Coronary artery (tissue), 2 donors: ENCODE data around the gene UMODL1.

Experiments used
- DNase-seq: peaks from one replicate; pipeline ENCODE4 v3.0.0-alpha.2; 2017; ENCODE audit warnings: low spot score
- H3K27ac ChIP-seq, 2 donors: fragments of 200-600 bp; sonication (generic); one replicate each; pipeline ENCODE4 v1.5.1; 2016 to 2019
- H3K4me3 ChIP-seq: fragments of 200-600 bp; sonication (generic); 2 replicates; pipeline ENCODE4 v1.5.1; 2016; ENCODE audit warnings: mild to moderate bottlenecking, moderate library complexity
- CTCF ChIP-seq: fragments of 200-600 bp; sonication (generic); IDR thresholded peaks from one replicate; pipeline ENCODE4 v1.5.1; 2019; ENCODE audit warnings: antibody characterized with exemption

Gene UMODL1

DNA sequence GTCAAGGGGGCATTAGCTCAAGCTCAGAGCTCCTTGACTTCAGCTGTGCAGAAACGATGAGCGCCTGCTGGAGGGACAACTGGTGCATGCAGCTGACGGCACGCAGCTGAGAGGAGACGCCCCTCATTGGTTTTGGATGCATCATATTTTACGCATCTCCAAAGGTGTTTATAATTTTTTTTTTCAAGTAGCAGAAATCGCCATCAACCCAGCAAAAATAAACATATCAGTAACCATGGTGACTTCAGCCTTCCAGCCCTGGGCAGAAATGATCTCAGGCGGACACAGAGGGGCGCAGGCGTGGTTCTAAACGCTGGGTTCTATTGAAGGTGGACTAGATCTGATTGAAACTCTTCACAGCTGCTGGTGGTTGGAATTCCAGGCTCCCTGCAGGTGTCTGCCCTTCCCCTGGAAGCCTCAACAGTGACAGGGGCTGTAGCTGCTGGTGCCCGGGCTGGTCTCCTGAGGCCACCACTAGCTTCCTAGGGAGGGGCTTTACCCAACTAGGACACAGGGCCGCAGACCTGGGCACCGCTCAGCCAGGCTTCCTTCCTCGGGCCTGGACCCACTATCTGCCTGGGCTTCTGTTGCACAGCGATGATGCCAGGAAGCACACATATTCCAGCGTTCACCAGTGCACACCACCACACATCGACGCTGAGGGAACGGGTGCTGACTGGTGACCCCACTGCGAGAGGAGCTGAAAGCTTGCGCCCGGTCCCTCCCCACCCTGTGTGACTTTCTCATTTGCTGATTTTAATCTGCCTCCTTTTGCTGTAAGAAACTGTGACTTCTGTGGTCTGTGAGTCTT, 84.1 kb downstream of the UMODL1 start:
- TF ChIP-seq CTCF: no peak
- Histone ChIP-seq H3K4me3 (no peak overlapping the region), H3K27ac (no peak overlapping the region)
- DNase-seq: peak; percentile 58

- TF ChIP-seq CTCF: no peak
- Histone ChIP-seq H3K4me3 (no peak overlapping the region), H3K27ac (no peak overlapping the region)
- DNase-seq: no peak
Measured at GRCh38 chr21:42156690-42157605, 85.8 kb downstream of the UMODL1 start.

GRCh38 chr21:42157606-42158310, 86.6 kb downstream of the UMODL1 start:
- no peak overlapping the region for H3K27ac ChIP-seq
- no peak for DNase-seq

GRCh38 chr21:42158846-42159245, 87.7 kb downstream of the UMODL1 start:
- TF ChIP-seq CTCF: no peak
- no peak overlapping the region for H3K27ac ChIP-seq
- DNase-seq: no peak
- no peak overlapping the region for H3K4me3 ChIP-seq

More at GRCh38 chr21:42157606-42158310, 86.6 kb downstream of the UMODL1 start:
- TF ChIP-seq CTCF: no peak
- H3K4me3 ChIP-seq: no peak overlapping the region

- DNase-seq: no peak
- Histone ChIP-seq H3K27ac (no peak overlapping the region), H3K4me3 (no peak overlapping the region)
- no peak for TF ChIP-seq CTCF
Measured at GRCh38 chr21:42159560-42160110, 88.5 kb downstream of the UMODL1 start.

- H3K4me3 ChIP-seq: no peak overlapping the region
- DNase-seq: no peak
- no peak for TF ChIP-seq CTCF
- no peak overlapping the region for H3K27ac ChIP-seq
Measured at GRCh38 chr21:42160111-42160721, 89.1 kb downstream of the UMODL1 start.
